AG09309 (cell line): ENCODE results near the gene COL18A1.

Experiments used
- DNase-seq: peaks from one replicate; pipeline ENCODE4 v3.0.0-alpha.2; 2010; ENCODE audit warnings: low read depth
- H3K4me3 ChIP-seq: 2 replicates; pipeline ENCODE4 v1.5.1; 2011; ENCODE audit warnings: mild to moderate bottlenecking, low read depth, low read length, moderate library complexity; ENCODE audit not compliant: control insufficient read depth
- CTCF ChIP-seq: IDR thresholded peaks from 2 replicates; pipeline ENCODE4 v1.5.1; 2011; ENCODE audit warnings: mild to moderate bottlenecking, low read depth, low read length, inconsistent platforms; ENCODE audit not compliant: insufficient read depth, control insufficient read depth; ENCODE audit errors: missing control alignments

COL18A1 gene

GRCh38 chr21:45447821-45448220 lies 42.9 kb downstream of the COL18A1 start:
- no peak for DNase-seq
- no peak overlapping the region for H3K4me3 ChIP-seq
- TF ChIP-seq CTCF, result no peak

- no peak for DNase-seq
- TF ChIP-seq CTCF, result no peak
- H3K4me3 ChIP-seq, result no peak overlapping the region
These were observed 43.4 kb downstream of the COL18A1 start for GRCh38 chr21:45448283-45448809.

GRCh38 chr21:45448810-45449657 lies 44.1 kb downstream of the COL18A1 start:
- DNase-seq, result no peak
- TF ChIP-seq CTCF, result no peak

GRCh38 chr21:45449658-45450422 lies 44.9 kb downstream of the COL18A1 start:
- no peak for DNase-seq
- no peak overlapping the region for H3K4me3 ChIP-seq
- TF ChIP-seq CTCF, result no peak

More at GRCh38 chr21:45448810-45449657, 44.1 kb downstream of the COL18A1 start:
- H3K4me3 ChIP-seq, result no peak overlapping the region

GRCh38 chr21:45450423-45451090 lies 45.6 kb downstream of the COL18A1 start:
- DNase-seq, result no peak
- no peak for TF ChIP-seq CTCF
- no peak overlapping the region for H3K4me3 ChIP-seq

- H3K4me3 ChIP-seq, result no peak overlapping the region
- no peak for TF ChIP-seq CTCF
- no peak for DNase-seq
These were observed 46.3 kb downstream of the COL18A1 start for GRCh38 chr21:45451091-45451740.
